Liver (tissue), 9 donors: Measurements from ENCODE around the gene RAB5B. TPM values are rescaled to one million over a fixed set of nuclear protein-coding genes. Genes with fewer than 3 reads are reported as not detected.

Experiments used
- DNase-seq: peaks from one replicate; pipeline ENCODE4 v3.0.0-alpha.2; 2017; ENCODE audit warnings: low spot score
- H3K27ac ChIP-seq, 2 donors: one replicate each; pipeline ENCODE4 v1.7.0; 2013; ENCODE audit warnings: inconsistent platforms in 2 of 2, low read length in 2 of 2, control low read depth in 1 of 2, low read depth in 1 of 2, mild to moderate bottlenecking in 1 of 2
- H3K27me3 ChIP-seq, 4 donors: one replicate each; pipeline versions ENCODE4 v1.6.1 to v1.7.0; 2013; ENCODE audit warnings: low read length in 3 of 4, inconsistent platforms in 1 of 4, mild to moderate bottlenecking in 1 of 4, moderate library complexity in 1 of 4; ENCODE audit not compliant: control insufficient read depth in 4 of 4, insufficient read depth in 4 of 4
- H3K36me3 ChIP-seq, 4 donors: one replicate each; pipeline versions ENCODE4 v1.6.1 to v1.7.0; 2013; ENCODE audit warnings: low read length in 3 of 4, mild to moderate bottlenecking in 3 of 4, low read depth in 1 of 4, moderate library complexity in 1 of 4; ENCODE audit not compliant: control insufficient read depth in 4 of 4, insufficient read depth in 3 of 4
- H3K4me1 ChIP-seq, 4 donors: one replicate each; pipeline versions ENCODE4 v1.6.1 to v1.7.0; 2013; ENCODE audit warnings: low read length in 3 of 4, mild to moderate bottlenecking in 3 of 4, moderate library complexity in 1 of 4; ENCODE audit not compliant: control insufficient read depth in 4 of 4, insufficient read depth in 4 of 4
- H3K4me3 ChIP-seq, 3 donors: one replicate each; pipeline versions ENCODE4 v1.6.1 to v1.7.0; 2013; ENCODE audit warnings: low read length in 3 of 3, control low read depth in 1 of 3, low read depth in 1 of 3, mild to moderate bottlenecking in 1 of 3
- H3K9ac ChIP-seq, 2 donors: one replicate each; pipeline ENCODE4 v1.7.0; 2013; ENCODE audit warnings: low read length in 2 of 2, mild to moderate bottlenecking in 2 of 2, moderate library complexity in 2 of 2, control low read depth in 1 of 2, low read depth in 1 of 2
- H3K9me3 ChIP-seq, 4 donors: one replicate each; pipeline versions ENCODE4 v1.6.1 to v1.7.0; 2013; ENCODE audit warnings: low read length in 3 of 4; ENCODE audit not compliant: control insufficient read depth in 4 of 4
- CTCF ChIP-seq: fragments of 150-350 bp; IDR thresholded peaks from 2 replicates; pipeline ENCODE4 v1.5.1; 2017; ENCODE audit warnings: improper control_type of control experiment, low read depth, low read length; ENCODE audit not compliant: missing input control
- EGR1 ChIP-seq, 2 donors: IDR thresholded peaks; 2 replicates each; pipeline ENCODE4 v1.6.1; 2016 to 2018; ENCODE audit warnings: antibody characterized with exemption in 2 of 2, low read depth in 2 of 2
- FOXA1 ChIP-seq: IDR thresholded peaks from 2 replicates; pipeline ENCODE4 v1.6.1; 2016; ENCODE audit warnings: antibody characterized with exemption
- FOXA2 ChIP-seq: IDR thresholded peaks from 2 replicates; pipeline ENCODE4 v1.6.1; 2016; ENCODE audit warnings: antibody characterized with exemption
- HNF4A ChIP-seq, 2 donors: conservative IDR thresholded peaks; 2 replicates each; pipeline ENCODE4 v1.6.1; 2016; ENCODE audit warnings: antibody characterized with exemption in 2 of 2, mild to moderate bottlenecking in 2 of 2
- HNF4G ChIP-seq: IDR thresholded peaks from 2 replicates; pipeline ENCODE4 v1.6.1; 2016; ENCODE audit warnings: antibody characterized with exemption
- JUND ChIP-seq, 2 donors: IDR thresholded peaks; 2 replicates each; pipeline ENCODE4 v1.6.1; 2016; ENCODE audit warnings: antibody characterized with exemption in 2 of 2
- MAX ChIP-seq: IDR thresholded peaks from 2 replicates; pipeline ENCODE4 v1.6.1; 2016; ENCODE audit warnings: antibody characterized with exemption
- RAD21 ChIP-seq, 2 donors: IDR thresholded peaks; 2 replicates each; pipeline ENCODE4 v1.6.1; 2016; ENCODE audit warnings: antibody characterized with exemption in 2 of 2, mild to moderate bottlenecking in 2 of 2
- REST ChIP-seq: IDR thresholded peaks from 2 replicates; pipeline ENCODE4 v1.6.1; 2016; ENCODE audit warnings: antibody characterized with exemption, mild to moderate bottlenecking
- SP1 ChIP-seq: IDR thresholded peaks from 2 replicates; pipeline ENCODE4 v1.6.1; 2018; ENCODE audit warnings: antibody characterized with exemption, mild to moderate bottlenecking
- TAF1 ChIP-seq: conservative IDR thresholded peaks from 2 replicates; pipeline ENCODE4 v1.6.1; 2016; ENCODE audit warnings: antibody characterized with exemption, mild to moderate bottlenecking
- YY1 ChIP-seq: IDR thresholded peaks from 2 replicates; pipeline ENCODE4 v1.6.1; 2016; ENCODE audit warnings: antibody characterized with exemption, mild to moderate bottlenecking
- ZBTB33 ChIP-seq: IDR thresholded peaks from 2 replicates; pipeline ENCODE4 v1.6.1; 2016; ENCODE audit warnings: antibody characterized with exemption
- WGBS: extraction: QIAGEN DNeasy Blood & Tissue Kit; methylation state at CpG from one replicate; pipeline ENCODE4 v1.1.7; 2013; 5-methylcytosine and 5-hydroxymethylcytosine counted together
- polyA plus RNA-seq, 2 donors: library from polyadenylated mRNA; stranded (reverse) in 1 of 2; unstranded in 1 of 2; fragments of 200-250 nt in 1 of 2; fragments of >200 nt in 1 of 2; fragmentation: Nextera tagmentation in 1 of 2; extraction: Ambion mirVana in 1 of 2; gene quantifications; one replicate each; pipeline versions ENCODE4 v1.2.1 to v1.2.3, GENCODE V29; 2013 to 2015
- total RNA-seq, 2 donors: library from RNA; depleted of rRNA; stranded (reverse); fragments of >200 nt; gene quantifications; one replicate each; pipeline ENCODE4 v1.2.3, GENCODE V29; 2014
- donor health status: healthy.
- donor health status: healthy.
- donor health status: healthy.
- donor health status: healthy.
- donor health status: healthy.

RAB5B gene
- total and polyA plus RNA-seq, 4 donors = 20.7 to 44.0 (median 38.4) TPM

GRCh38 chr12:55972456-55972855 is 1.4 kb upstream of the RAB5B start:
- TF ChIP-seq SP1 = no peak
- Histone ChIP-seq H3K27me3 (no peaks in the 10 kb centered on the region), H3K4me3 (peak overlapping the region; percentile 60 to 88 (median 79)), H3K36me3 (peaks cover 0 to 4% (median 0%) of the 10 kb centered on the region in 4 donors), H3K4me1 (peaks cover 9 to 34% (median 22%) of the 10 kb centered on the region in 4 donors), H3K9ac (peak overlapping the region; percentile 91), H3K9me3 (no peaks in the 10 kb centered on the region), H3K27ac (peak overlapping the region; percentile 88 to 93)
- DNase-seq = no peak
- WGBS = 24% methylated on average over 1 of the region's 1 CpG

GRCh38 chr12:55972911-55973598 is 823 bp upstream of the RAB5B start:
- TF ChIP-seq HNF4A (conservative IDR thresholded peaks at IDR 0.05) (no peak), RAD21 (IDR thresholded peaks at IDR 0.05) (peak; percentile 15 to 29), MAX (peak; percentile 32), REST (peak; percentile 78), JUND (IDR thresholded peaks at IDR 0.05) (no peak), TAF1 (peak; percentile 31), FOXA1 (peak; percentile 59)
- DNase-seq = peak; percentile 56
- WGBS = under 1% methylated on average over 18 of the region's 18 CpGs
- no peaks in the 10 kb centered on the region for H3K27me3 ChIP-seq
- H3K4me1 ChIP-seq = peaks cover 7 to 30% (median 21%) of the 10 kb centered on the region in 4 donors
- no peaks in the 10 kb centered on the region for H3K9me3 ChIP-seq
- H3K36me3 ChIP-seq = peaks cover 0 to 4% (median 0%) of the 10 kb centered on the region in 4 donors
- peak overlapping the region; percentile 88 to 93 for H3K27ac ChIP-seq
- peak overlapping the region; percentile 60 to 88 (median 79) for H3K4me3 ChIP-seq
- peak overlapping the region; percentile 91 for H3K9ac ChIP-seq

GRCh38 chr12:55974308-55974730 is 441 bp downstream of the RAB5B start:
- Histone ChIP-seq H3K36me3 (peaks cover 0 to 4% (median under 1%) of the 10 kb centered on the region in 4 donors), H3K9me3 (no peaks in the 10 kb centered on the region), H3K4me1 (peaks cover 7 to 30% (median 21%) of the 10 kb centered on the region in 4 donors), H3K27me3 (no peaks in the 10 kb centered on the region), H3K27ac (peak overlapping the region; percentile 86 to 96), H3K9ac (peak overlapping the region; percentile 77 to 94), H3K4me3 (peak overlapping the region; percentile 57 to 93 (median 80))
- TF ChIP-seq YY1 = no peak
- TF ChIP-seq FOXA2 = no peak
- no peak for TF ChIP-seq RAD21 (IDR thresholded peaks at IDR 0.05)
- TF ChIP-seq HNF4G = no peak
- TF ChIP-seq EGR1 (IDR thresholded peaks at IDR 0.05; ENCODE audit: low read depth in 2 of 2) = no peak
- TF ChIP-seq ZBTB33 = no peak
- no peak for TF ChIP-seq SP1
- TF ChIP-seq HNF4A (conservative IDR thresholded peaks at IDR 0.05) = no peak
- TF ChIP-seq CTCF = no peak
- no peak for TF ChIP-seq TAF1
- no peak for TF ChIP-seq FOXA1
- TF ChIP-seq REST = no peak
- WGBS = 0% methylated on average over 15 of the region's 15 CpGs
- DNase-seq = no peak
